ENCODE data around the gene P2RX1.

- TF ChIP-seq CTCF (conservative IDR thresholded peaks at IDR 0.05) = no peak
- no peak for TF ChIP-seq EZH2 (IDR thresholded peaks at IDR 0.05; ENCODE audit: low read depth)
These were observed 51.7 kb downstream of the P2RX1 start for GRCh38 chr17:3864534-3864933.

Data from PC-9 (cell line).